C4-2B (cell line): ENCODE measurements around the gene VSIG1.

Source experiments
- CTCF ChIP-seq: fragments of 450-650 bp; conservative IDR thresholded peaks from 2 replicates; pipeline ENCODE4 v1.5.1; 2017; ENCODE audit warnings: mild to moderate bottlenecking
- ZFX ChIP-seq: fragments of 450-650 bp; IDR thresholded peaks from 2 replicates; pipeline ENCODE4 v1.6.1; 2017

- TF ChIP-seq CTCF (no peak), ZFX (no peak)
Observed at GRCh38 chrX:108025954-108026600, 18.8 kb upstream of the VSIG1 start.
